GM21619 (cell line): ENCODE results near the gene KIF6.

Experiments
- ATAC-seq: cut with Tn5 transposase; IDR thresholded peaks from one replicate; pipeline ENCODE4 v1.9.1; 2021; ENCODE audit not compliant: unreplicated experiment

KIF6 gene, protein sequence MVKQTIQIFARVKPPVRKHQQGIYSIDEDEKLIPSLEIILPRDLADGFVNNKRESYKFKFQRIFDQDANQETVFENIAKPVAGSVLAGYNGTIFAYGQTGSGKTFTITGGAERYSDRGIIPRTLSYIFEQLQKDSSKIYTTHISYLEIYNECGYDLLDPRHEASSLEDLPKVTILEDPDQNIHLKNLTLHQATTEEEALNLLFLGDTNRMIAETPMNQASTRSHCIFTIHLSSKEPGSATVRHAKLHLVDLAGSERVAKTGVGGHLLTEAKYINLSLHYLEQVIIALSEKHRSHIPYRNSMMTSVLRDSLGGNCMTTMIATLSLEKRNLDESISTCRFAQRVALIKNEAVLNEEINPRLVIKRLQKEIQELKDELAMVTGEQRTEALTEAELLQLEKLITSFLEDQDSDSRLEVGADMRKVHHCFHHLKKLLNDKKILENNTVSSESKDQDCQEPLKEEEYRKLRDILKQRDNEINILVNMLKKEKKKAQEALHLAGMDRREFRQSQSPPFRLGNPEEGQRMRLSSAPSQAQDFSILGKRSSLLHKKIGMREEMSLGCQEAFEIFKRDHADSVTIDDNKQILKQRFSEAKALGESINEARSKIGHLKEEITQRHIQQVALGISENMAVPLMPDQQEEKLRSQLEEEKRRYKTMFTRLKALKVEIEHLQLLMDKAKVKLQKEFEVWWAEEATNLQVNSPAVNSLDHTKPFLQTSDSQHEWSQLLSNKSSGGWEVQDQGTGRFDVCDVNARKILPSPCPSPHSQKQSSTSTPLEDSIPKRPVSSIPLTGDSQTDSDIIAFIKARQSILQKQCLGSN

DNA sequence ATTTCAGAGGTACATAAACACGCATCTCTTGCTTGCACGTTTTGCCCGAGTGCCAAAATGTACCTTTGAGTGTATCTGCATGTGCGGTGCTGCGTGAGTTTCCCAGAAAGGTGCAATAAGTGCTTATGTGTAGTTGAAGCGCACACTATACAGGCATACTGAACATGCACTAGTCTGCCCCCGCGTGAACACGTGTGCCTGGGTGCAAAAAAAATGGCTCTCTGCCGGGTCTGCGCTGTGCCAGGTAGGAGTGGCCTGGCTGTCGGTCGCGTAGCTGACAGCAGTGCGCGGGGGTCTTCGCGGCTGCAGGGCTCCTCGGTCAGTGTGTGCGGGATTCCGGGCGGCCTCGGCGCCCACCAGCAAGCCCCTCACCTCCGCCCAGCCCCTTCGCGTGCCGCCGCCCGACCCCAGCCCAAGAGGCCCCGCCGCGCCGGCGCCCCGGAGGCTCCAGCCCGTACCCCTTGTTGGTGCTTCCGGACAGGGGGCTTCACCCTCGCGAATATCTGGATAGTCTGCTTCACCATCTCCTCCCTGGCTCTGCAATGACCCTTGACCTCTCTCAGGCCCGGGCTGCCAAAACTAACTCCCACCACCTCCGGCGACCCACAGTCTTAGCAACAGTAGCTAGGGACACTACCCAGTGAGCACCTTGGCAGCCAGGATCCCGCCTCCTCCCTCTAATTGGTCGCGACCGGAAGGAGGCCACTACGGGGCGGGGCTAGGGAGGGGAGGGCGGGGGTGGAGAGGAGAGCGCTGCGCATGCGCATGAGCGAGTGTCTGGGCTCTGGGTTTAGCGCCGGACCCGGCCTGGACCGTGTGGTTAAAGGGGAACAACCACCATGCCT lies at the start of gene KIF6:
Gene KIF6 (minus strand): TSS at position 622 of the 845 bp plus-strand sequence. CDS start 98 bp downstream, at position 524.
- ATAC-seq = peak; percentile 99

DNA sequence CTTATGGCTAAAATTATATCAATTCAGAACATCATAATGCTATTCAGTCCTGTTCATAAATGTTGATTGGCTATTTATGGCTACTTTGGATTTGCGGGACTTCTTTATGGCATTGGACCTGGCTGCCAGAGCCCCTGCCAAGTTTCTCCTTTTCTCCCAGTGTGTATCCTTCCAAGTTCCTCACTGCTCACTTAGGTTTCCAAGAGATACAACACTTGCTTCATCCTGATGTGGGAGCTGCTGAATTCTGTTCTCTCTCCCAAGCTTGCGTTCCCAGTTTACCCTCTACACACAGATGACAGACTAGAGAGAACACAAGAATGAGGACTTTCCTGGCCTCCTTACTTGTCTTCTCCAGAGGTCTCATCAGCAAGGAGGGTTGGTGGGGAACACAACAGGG lies 48.6 kb upstream of the KIF6 start:
- ATAC-seq = no peak

DNA sequence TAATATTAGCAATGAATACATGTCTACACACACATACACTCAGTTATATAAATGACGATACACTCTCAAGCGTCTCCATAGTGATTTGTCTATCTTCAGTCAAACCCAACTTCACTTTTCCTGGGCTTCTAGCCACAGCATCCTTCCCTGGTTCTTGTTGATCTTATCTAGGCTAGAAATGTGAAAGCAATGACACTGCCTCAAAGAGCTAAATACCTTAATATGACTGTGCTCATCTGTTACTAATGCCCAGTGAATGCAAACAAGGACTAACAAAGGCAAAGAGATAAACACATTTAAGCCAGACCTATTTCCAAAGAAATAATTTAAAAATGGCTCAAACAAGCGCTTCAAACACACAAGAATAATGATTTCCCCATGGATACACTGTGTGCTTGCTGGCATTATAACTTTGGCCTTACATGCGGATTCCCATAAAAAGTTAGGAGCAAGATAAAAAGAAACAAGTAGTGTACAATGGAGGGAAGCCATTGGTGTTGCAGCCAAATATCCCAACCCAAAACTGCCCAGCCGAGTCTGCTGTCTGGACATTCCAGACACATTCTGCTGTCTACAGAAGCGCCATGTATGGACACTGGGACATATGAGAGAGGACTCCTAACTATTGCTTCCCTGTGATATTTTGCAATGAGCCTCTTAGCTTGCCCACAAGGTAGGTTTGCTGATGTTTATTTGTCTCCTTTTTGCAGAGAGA lies 47.5 kb upstream of the KIF6 start:
- no peak for ATAC-seq

DNA sequence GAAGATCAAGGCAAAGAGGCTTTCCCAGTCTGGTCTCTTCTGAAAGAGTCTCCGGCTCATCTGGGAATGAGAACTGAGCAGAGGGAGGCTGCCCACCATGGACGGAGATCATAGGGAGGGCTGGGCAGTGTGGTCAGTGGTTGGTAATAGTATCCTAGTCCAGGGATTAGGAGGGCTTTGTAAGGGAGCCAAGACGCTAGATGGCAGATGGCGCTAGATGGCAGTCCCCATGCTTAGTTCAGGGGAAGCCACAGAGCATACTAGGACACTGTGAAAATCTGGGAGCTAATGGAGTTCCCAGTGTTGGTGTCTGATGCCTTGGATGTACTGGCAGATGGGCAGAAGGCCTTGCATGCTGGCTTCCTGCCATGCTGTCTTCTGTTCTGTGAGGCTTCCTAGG lies 45.2 kb upstream of the KIF6 start:
- ATAC-seq = no peak

DNA sequence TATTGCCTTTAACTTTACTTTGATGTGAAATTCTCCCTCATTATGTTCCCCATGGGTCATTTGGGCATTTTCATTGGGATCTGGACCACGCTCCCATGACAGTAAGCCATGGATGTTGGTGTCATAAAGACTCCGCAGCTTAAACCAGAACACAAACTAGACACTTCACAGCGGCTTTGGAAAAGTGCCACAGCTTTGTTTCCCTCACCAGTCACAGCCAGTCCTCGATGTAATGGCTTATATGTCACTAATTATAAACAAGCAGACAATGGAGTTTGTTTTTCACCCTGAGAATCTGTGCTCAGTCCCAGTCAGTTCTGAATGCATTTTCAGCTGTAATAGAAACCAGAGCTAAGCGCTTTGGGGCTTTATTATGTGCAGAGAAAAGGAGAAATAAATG lies 43.8 kb upstream of the KIF6 start:
- ATAC-seq = no peak

DNA sequence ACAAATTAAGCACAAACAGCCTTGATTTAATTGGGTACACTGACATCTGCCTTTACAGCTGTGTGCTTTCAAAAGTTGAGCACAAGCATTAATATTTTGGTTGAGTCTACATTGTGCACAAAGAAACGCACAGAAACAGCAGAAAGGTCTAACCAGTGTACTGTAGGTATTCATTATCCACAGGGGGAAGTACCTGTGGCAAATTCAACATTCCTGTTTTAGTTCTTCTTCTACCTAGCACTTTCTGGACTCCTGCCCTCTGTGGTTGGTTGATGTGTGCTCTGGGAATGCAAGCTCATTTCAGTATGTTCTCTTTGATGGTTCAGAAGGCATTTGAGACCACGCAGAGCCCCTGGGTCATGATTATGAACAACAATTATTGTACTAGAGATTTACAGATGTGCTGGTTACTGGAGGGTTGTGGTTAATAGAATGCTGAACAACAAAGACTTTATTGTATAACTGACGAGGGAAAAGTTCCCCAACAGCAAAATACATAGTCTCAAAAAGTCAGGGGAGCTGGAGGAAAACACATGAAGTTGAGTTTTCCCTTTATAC lies 40.4 kb upstream of the KIF6 start:
- no peak for ATAC-seq

DNA sequence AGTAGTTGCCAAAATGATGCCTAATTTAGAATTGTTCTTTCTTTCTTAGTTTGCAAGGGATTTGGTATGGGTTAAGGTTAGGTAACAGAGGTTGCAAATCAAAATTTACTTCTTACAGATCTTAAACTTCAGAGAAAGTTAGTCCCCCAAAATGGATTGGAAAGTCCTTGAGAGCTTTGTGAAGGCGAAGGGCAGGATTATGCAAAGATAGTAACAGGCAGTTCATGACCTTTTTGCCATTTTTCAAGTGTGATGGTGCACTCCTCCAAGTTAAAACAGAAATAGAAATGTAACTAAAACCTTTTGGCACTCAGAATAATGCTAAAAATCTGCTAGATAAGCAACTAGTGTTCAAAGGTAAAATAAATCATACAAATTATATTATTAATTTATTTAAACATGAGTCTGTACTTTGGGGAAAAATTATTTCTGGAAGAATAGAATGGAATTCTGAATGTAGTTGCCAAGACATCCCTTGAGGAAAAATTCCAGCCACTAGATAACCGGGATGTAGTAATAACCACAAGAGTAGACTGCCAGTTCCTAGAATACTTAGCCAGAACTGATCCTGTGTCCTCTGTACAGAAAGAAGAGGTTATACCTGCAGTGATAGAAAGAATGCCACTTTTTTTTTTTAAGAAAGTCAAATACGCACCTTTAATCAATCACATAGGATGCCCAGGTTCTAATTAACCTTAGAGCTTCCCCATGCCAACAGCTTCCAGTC lies 35.2 kb upstream of the KIF6 start:
- ATAC-seq = no peak

DNA sequence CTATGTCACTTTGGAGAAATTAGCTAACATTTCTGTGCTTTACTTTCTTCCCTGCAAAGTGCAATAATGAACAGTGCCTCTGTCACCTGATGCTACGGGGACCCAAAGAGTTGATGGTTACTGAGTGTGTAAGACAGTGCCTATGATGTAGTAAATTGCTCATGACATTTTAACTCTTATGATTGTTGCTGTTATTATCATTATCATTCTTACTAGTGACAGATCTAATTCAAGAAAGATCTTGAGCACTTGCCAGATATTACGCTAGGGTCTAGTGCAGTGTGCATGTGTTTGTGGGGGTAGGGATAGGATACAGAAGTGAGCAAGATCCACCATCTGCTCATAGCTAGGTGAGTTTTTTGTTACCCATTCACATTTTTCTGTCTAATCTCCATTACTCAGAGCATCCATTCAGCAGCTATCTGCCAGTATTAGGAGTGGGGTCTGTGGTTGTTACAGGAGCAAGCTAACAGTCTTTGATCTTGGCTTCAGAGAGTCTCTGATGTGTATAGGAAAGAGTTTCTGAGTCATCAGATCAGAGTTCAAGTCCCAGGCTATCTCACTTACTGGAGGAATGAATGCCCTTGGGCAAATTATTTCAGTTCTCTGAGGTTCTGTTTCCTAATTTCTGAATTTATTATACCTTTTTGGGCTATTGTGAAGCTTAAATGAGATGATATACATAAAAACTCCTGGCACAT lies 33.8 kb upstream of the KIF6 start:
- no peak for ATAC-seq

DNA sequence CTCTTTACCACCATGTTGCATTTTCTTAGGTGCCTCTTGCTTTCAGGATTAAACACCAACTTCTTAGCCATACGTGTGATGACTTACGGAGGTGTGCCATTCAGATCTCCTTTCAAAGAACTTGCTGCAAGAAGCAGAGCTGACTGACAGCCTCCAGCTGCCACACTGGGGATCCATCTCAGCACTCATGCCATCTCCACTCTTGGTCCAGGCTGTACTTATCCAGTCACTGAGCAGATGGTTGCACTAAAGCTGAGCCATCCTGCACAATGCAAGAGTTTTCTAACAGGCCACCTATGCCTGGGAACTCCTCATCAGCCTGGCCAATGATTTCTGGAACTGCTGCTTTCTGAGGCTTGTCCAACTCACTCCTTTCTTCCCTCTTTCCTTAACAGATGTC lies 31.4 kb upstream of the KIF6 start:
- no peak for ATAC-seq

DNA sequence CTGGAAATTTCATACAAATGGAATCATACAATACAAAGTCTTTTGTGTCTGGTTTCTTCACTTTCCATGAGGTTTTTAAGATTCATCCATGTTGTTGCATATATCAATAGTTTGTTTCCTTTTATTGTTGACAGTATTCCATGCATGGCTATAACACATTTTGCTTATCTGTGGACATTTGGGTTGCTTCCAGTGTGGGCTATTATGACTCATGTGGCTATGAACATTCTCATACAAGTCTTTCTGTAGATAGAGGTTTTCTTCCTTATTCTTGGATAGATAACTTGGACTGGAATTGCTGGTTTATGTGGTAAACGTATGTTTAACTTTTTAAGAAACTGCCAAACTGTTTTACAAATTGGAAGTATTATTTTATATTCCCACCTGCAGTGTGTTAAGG lies 30.0 kb upstream of the KIF6 start:
- no peak for ATAC-seq

DNA sequence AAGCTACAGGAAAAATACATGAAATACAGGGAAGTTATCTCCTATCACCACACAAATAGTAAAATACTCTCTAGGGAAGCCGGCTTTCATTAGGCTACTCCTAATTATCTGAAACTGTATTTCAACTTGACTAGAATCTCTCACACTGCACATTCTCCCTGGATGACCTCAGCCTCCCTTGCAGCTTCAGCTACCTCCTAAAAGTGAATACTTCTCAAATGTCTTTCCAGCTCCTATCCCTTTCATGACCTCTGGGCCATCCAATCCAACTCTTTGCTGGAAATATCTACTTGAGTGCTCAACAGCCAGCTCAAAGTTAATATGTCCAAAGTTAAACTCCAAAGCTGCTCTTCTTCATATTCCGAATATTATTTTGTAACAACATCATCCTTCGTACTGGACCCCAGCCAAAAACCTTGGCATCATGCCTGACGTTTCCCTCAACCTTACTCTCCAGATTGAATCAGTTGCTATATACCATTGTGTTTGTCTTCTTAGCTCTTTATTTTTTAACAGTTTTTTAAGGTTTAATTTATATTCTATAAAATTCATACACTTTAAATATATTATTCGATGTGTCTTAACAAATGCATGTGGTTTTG lies 29.4 kb upstream of the KIF6 start:
- no peak for ATAC-seq

DNA sequence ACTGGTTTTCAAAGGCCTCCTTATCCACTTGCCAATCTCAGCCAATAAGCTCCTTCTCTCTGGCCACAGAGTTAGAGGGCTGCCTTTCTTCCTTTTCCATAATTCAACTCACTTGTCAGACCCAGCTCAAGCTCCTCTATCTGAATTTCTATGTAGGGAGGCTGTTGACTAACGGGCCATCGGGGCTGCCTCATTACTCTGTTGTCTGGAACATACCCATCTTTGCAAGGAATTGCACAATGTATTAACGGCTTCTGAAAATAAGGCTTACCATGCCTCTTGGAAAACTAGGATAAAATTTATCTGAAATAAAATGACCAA lies 28.5 kb upstream of the KIF6 start:
- ATAC-seq = no peak

DNA sequence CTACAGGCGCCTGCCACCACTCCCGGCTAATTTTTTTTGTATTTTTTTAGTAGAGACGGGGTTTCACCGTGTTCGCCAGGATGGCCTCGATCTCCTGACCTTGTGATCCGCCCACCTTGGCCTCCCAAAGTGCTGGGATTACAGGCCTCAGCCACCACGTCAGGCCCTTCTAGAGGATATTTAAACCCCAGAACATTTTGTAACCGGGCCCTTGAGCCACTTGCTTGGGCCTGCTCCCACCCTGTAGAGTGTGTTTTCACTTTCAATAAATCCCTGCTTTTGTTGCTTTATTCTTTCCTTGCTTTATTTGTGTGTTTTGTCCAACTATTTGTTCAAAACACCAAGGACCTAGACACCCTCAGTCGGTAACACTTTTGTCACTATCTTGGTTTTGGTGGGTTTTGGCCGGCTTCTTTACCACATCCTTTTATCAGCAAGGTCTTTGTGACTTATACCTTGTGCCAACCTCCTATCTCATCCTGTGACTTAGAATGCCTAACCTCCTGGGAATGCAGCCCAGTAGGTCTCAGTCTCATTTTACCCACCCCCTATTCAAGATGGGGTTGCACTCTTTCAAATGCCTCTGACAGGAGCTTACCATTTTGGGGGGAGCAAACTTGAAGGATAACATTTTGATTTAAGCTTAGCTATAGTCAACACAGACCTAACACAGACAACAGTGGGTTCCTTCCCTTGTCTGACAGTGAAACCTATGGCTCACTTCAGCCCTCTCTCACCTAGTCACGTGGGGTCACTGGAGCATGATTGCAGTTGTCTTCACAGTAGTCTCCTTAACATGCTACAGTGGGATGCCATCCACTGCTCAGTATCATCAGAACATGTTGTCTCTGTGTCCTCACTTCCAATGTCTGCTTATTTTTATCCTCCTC lies 27.9 kb upstream of the KIF6 start:
- ATAC-seq = no peak

DNA sequence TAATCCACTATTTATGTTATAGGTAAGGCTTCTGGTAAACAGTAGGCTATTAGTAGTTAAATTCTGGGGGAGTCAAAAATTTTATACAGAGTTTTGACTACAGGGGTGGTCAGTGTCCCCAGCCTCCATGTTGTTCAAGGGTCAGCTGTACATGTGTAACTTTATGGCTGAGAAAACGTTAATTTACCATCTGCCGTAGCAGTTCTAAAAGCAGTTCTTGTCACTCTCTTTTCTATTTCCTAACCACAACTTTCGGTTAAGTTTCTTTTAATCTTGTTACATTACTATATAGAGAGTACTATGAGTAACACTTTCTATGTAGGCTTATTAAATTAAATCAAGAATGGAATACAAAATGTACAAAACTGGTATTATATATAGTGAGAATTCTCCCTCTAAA lies 21.6 kb upstream of the KIF6 start:
- no peak for ATAC-seq

DNA sequence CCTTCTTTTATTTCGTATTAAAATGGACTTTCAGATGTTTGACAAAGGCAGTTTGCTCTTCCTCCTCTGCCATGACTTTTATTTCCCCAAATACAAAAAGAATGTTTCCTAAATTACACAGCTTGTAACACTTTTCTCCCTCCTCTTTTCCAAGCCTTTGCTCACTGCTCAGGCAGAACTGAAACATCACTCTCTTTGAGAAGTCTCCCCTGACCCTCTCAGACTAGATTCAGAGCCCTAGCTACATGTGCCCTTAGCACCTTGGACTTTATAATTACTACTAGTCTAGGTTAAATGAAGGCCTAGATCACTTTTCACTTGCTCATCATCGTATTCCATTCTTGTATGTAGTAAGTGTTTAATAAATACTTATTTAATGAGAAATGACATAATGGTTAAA lies 8.5 kb upstream of the KIF6 start:
- ATAC-seq = no peak

DNA sequence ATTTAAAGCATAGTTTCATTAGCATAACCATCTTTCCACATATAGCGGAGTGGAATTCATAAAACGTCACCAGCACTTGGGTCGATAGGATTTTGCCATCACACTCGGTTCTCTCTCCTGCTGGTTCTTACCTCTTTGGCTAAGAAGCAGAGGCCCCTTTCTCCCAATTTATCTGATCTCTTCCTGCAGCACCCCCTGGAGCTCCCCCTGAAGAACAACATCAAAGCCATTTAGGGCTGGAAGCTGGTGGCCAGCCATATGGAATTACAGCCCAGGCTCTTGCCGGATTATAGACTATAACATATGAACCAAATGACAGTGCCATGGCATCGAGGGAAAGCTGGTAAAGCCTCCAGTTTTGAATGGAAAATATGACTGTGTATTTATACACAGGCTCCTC lies 6.4 kb upstream of the KIF6 start:
- no peak for ATAC-seq

DNA sequence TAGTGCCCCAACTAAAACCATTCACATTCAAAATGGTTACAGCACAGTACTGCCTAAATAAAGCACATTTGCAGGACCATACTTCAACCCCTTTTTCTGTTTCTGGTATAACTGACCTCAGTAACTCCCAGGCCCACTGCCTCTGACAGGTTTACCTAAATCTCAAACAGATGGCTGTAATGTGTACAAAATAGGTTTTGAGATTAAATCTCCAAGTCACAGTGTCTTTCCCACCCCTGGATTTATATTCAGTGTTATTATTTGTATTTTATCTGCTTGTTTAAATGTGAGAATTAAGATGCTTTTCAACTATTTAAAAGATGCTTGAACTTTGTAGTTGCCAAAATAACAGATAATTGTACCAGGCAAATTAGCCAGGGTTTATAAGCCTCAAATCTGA lies 4.7 kb upstream of the KIF6 start:
- ATAC-seq = no peak

DNA sequence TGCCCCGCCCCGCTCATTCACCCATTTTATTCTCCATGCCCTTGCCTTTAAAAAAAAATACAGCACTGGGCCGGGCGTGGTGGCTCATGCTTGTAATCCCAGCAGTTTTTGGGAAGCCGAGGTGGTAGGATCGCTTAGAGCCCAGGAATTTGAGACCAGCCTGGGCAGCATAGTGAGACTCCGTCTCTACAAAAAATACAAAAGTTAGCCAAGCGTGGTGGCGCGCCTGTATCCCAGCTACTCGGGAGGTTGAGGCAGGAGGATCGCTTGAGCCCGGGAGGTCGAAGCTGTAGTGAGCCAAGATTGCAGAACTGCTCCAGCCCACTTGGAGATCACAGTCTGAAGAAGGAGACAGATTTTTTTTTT lies 407 bp upstream of the KIF6 start:
- no peak for ATAC-seq
